B cell (primary cell): Measurements from ENCODE around the gene KIAA1328. TPM values are rescaled to one million over a fixed set of nuclear protein-coding genes. Genes with fewer than 3 reads are reported as not detected.

Experiments
- ATAC-seq: fragments of 200-7000 bp; cut with Tn5 transposase; one replicate; pipeline ENCODE4 v1.10.0; 2021; ENCODE audit warnings: low read depth, mild to moderate bottlenecking, moderate number of reproducible peaks, moderate library complexity
- CTCF ChIA-PET: fragments of 350-600 bp; sonication (Branson Sonifier 250); formaldehyde crosslinking; loops from one replicate; lab custom pipeline; 2021; ENCODE audit warnings: antibody characterized with exemption, inconsistent platforms; lab: Charles Lee
- POLR2A ChIA-PET: fragments of 350-600 bp; sonication (Branson Sonifier 250); formaldehyde crosslinking; loops from one replicate; lab custom pipeline; 2021; ENCODE audit warnings: antibody characterized with exemption; lab: Charles Lee
- DNase-seq: peaks from one replicate; pipeline ENCODE4 v3.0.0; 2013
- H2AFZ ChIP-seq: 2 replicates; pipeline ENCODE4 v1.6.1; 2012; ENCODE audit warnings: mild to moderate bottlenecking, low read depth, low read length; ENCODE audit not compliant: insufficient read depth, poor library complexity, severe bottlenecking
- H3K27ac ChIP-seq, 2 donors: 1 replicate in 1 of 2; 2 replicates in 1 of 2; pipeline ENCODE4 v1.5.1; 2012 to 2013; ENCODE audit warnings: low read length in 2 of 2, mild to moderate bottlenecking in 2 of 2, moderate library complexity in 1 of 2
- H3K27me3 ChIP-seq, 4 experiments: fragments of 200-600 bp in 1 of 4; sonication (generic) in 1 of 4; replicated peaks in 1 of 4; 1 replicate in 2 of 4; 2 replicates in 2 of 4; pipeline versions ENCODE4 v1.6.1 to v1.7.0; 2013 to 2016; ENCODE audit warnings: low read length in 3 of 4, mild to moderate bottlenecking in 2 of 4, mixed read lengths in 1 of 4, moderate library complexity in 1 of 4; ENCODE audit not compliant: insufficient read depth in 4 of 4, control insufficient read depth in 3 of 4; ENCODE audit errors: control extremely low read depth in 1 of 4
- H3K36me3 ChIP-seq, 2 experiments: replicated peaks in 1 of 2; 1 replicate in 1 of 2; 2 replicates in 1 of 2; pipeline versions ENCODE4 v1.6.1 to v1.7.1; 2013; ENCODE audit warnings: low read length in 1 of 2; ENCODE audit not compliant: insufficient read depth in 2 of 2, control insufficient read depth in 1 of 2; ENCODE audit errors: control extremely low read depth in 1 of 2, extremely low read depth in 1 of 2
- H3K4me1 ChIP-seq, 2 donors: fragments of 200-600 bp in 1 of 2; sonication (generic) in 1 of 2; 1 replicate in 1 of 2; 2 replicates in 1 of 2; pipeline versions ENCODE4 v1.5.1 to v1.6.1; 2013 to 2017; ENCODE audit warnings: low read length in 2 of 2; ENCODE audit not compliant: control insufficient read depth in 2 of 2, insufficient read depth in 2 of 2
- H3K4me2 ChIP-seq: replicated peaks from 2 replicates; pipeline ENCODE3; 2012; ENCODE audit warnings: mild to moderate bottlenecking, low read depth, low read length; ENCODE audit not compliant: poor library complexity, severe bottlenecking
- H3K4me3 ChIP-seq, 5 experiments: fragments of 200-600 bp in 1 of 5; sonication (generic) in 1 of 5; 1 replicate in 3 of 5; 2 replicates in 2 of 5; pipeline versions ENCODE4 v1.5.1 to v1.7.0; 2011 to 2016; ENCODE audit warnings: low read length in 4 of 5, mild to moderate bottlenecking in 4 of 5, low read depth in 2 of 5, control low read depth in 1 of 5, moderate library complexity in 1 of 5; ENCODE audit not compliant: insufficient read depth in 1 of 5; ENCODE audit errors: control extremely low read depth in 1 of 5, extremely low read depth in 1 of 5
- H3K79me2 ChIP-seq: fragments of 200-600 bp; sonication (generic); one replicate; pipeline ENCODE4 v1.6.0; 2016; ENCODE audit warnings: low read length; ENCODE audit not compliant: control insufficient read depth, insufficient read depth
- H3K9ac ChIP-seq: fragments of 200-600 bp; sonication (generic); 2 replicates; pipeline ENCODE4 v1.6.1; 2017; ENCODE audit warnings: mild to moderate bottlenecking, low read length, moderate library complexity
- H3K9me3 ChIP-seq, 3 donors: one replicate each; pipeline versions ENCODE4 v1.6.1 to v1.7.1; 2013; ENCODE audit warnings: low read length in 2 of 3; ENCODE audit not compliant: control insufficient read depth in 2 of 3, insufficient read depth in 1 of 3; ENCODE audit errors: control extremely low read depth in 1 of 3
- H4K20me1 ChIP-seq: 2 replicates; pipeline ENCODE4 v1.6.0; 2012; ENCODE audit warnings: mild to moderate bottlenecking, low read length; ENCODE audit not compliant: insufficient read depth, control insufficient read depth, poor library complexity, severe bottlenecking
- H3K27ac Mint-ChIP-seq: one replicate; pipeline ENCODE4 v1.8.0; 2021; ENCODE audit warnings: mixed read lengths
- H3K27me3 Mint-ChIP-seq: one replicate; pipeline ENCODE4 v1.8.0; 2021; ENCODE audit warnings: mixed read lengths
- H3K4me1 Mint-ChIP-seq: one replicate; pipeline ENCODE4 v1.8.0; 2021; ENCODE audit warnings: mixed read lengths
- H3K4me3 Mint-ChIP-seq: one replicate; pipeline ENCODE4 v1.8.0; 2021; ENCODE audit warnings: mixed read lengths
- H3K9me3 Mint-ChIP-seq: one replicate; pipeline ENCODE4 v1.8.0; 2022; ENCODE audit warnings: mixed read lengths; ENCODE audit not compliant: insufficient read depth
- CTCF ChIP-seq: fragments of 200-600 bp; IDR thresholded peaks from one replicate; pipeline ENCODE4 v1.8.0; 2022; ENCODE audit warnings: antibody characterized with exemption, mild to moderate bottlenecking
- EZH2 ChIP-seq: IDR thresholded peaks from 2 replicates; pipeline ENCODE4 v1.6.1; 2012; ENCODE audit warnings: borderline replicate concordance, low read depth, mild to moderate bottlenecking, moderate library complexity, low read length; ENCODE audit not compliant: insufficient read depth, poor library complexity, severe bottlenecking
- WGBS: methylation state at CpG from one replicate; pipeline ENCODE4 v1.1.5; 2013; ENCODE audit warnings: missing lambda C conversion rate; ENCODE audit not compliant: insufficient coverage; 5-methylcytosine and 5-hydroxymethylcytosine counted together
- intact Hi-C: fragments of 100-400 bp; cut with micrococcal nuclease; formaldehyde crosslinking; loops from one replicate; pipeline ENCODE4 v1.10.0; 2022
- polyA plus RNA-seq: library from polyadenylated mRNA; depleted of rRNA; stranded (reverse); fragments of >200 nt; gene quantifications from 2 replicates; pipeline ENCODE4 v1.2.3, GENCODE V29; 2012
- total RNA-seq, 2 donors: library from RNA; stranded (reverse); fragments of 120-200 nt in 1 of 2; gene quantifications; 1 replicate in 1 of 2; 2 replicates in 1 of 2; pipeline versions ENCODE4 v1.2.3 to v1.2.4, GENCODE V29; 2013 to 2022

The KIAA1328 gene
- total and polyA plus RNA-seq, 2 donors (not counting 1 experiment from before 2014, with no cell fraction given), result 9.1 to 22.1 TPM

GRCh38 chr18:37124516-37124915 is 295.6 kb downstream of the KIAA1328 start:
- Histone ChIP-seq H3K9ac (no peak overlapping the region), H3K4me1 (no peaks in the 10 kb centered on the region), H3K4me3 (no peak overlapping the region), H3K27me3 (no peaks in the 10 kb centered on the region), H2AFZ (no peak overlapping the region), H3K9me3 (no peaks in the 10 kb centered on the region), H3K27ac (no peak overlapping the region), H4K20me1 (no peaks in the 10 kb centered on the region), H3K36me3 (no peaks in the 10 kb centered on the region), H3K79me2 (no peaks in the 10 kb centered on the region), H3K4me2 (no peak overlapping the region)
- Mint-ChIP-seq H3K27ac (no peak overlapping the region), H3K4me1 (no peaks in the 10 kb centered on the region), H3K9me3 (no peaks in the 10 kb centered on the region), H3K27me3 (no peaks in the 10 kb centered on the region), H3K4me3 (no peak overlapping the region)
- no CpG with 5 or more reads among the region's 2 CpGs for WGBS
- TF ChIP-seq EZH2 (no peak), CTCF (no peak)
- ChIA-PET CTCF (no interaction called here), POLR2A (no interaction called here)
- intact Hi-C loops, result no loop called here
- no peak for ATAC-seq
- DNase-seq, result no peak

- Mint-ChIP-seq H3K4me3 (no peak overlapping the region), H3K9me3 (peaks cover 9% of the 10 kb centered on the region), H3K4me1 (peaks cover 4% of the 10 kb centered on the region), H3K27me3 (no peaks in the 10 kb centered on the region), H3K27ac (no peak overlapping the region)
- Histone ChIP-seq H3K4me1 (no peaks in the 10 kb centered on the region), H3K27me3 (no peaks in the 10 kb centered on the region), H3K4me2 (no peak overlapping the region), H3K36me3 (no peaks in the 10 kb centered on the region), H3K27ac (no peak overlapping the region), H3K9me3 (peaks cover 0 to 14% (median 4%) of the 10 kb centered on the region in 3 donors), H3K79me2 (no peaks in the 10 kb centered on the region), H3K9ac (no peak overlapping the region), H3K4me3 (no peak overlapping the region), H2AFZ (no peak overlapping the region), H4K20me1 (no peaks in the 10 kb centered on the region)
- TF ChIP-seq EZH2, result no peak
- no peak for TF ChIP-seq CTCF
- POLR2A ChIA-PET, result no interaction called here
- no CpG with 5 or more reads among the region's 4 CpGs for WGBS
- intact Hi-C loops, result no loop called here
- CTCF ChIA-PET, result no interaction called here
- DNase-seq, result no peak
- ATAC-seq, result no peak
These were observed 306.2 kb downstream of the KIAA1328 start for GRCh38 chr18:37135177-37135576.
